GM19193 (cell line): ENCODE data around the gene NF1.

Source experiments
- POLR2A ChIP-seq: IDR thresholded peaks from 4 replicates; pipeline ENCODE4 v1.6.1; 2011; ENCODE audit not compliant: insufficient read depth, insufficient read length; ENCODE audit errors: extremely low read depth

NF1 gene

GRCh38 chr17:31202968-31203367, 108.2 kb downstream of the NF1 start:
- TF ChIP-seq POLR2A, result no peak

- TF ChIP-seq POLR2A, result no peak
These were observed 116.7 kb downstream of the NF1 start for GRCh38 chr17:31211352-31212012.

- TF ChIP-seq POLR2A, result no peak
These were observed 121.4 kb downstream of the NF1 start for GRCh38 chr17:31216031-31216751.

- TF ChIP-seq POLR2A, result no peak
These were observed 129.6 kb downstream of the NF1 start for GRCh38 chr17:31224366-31224765.

- TF ChIP-seq POLR2A, result no peak
These were observed 131.1 kb downstream of the NF1 start for GRCh38 chr17:31225831-31226230.

GRCh38 chr17:31226373-31226772, 131.6 kb downstream of the NF1 start:
- TF ChIP-seq POLR2A, result no peak

GRCh38 chr17:31226950-31227349, 132.2 kb downstream of the NF1 start:
- no peak for TF ChIP-seq POLR2A

GRCh38 chr17:31231852-31232251, 137.1 kb downstream of the NF1 start:
- no peak for TF ChIP-seq POLR2A

- no peak for TF ChIP-seq POLR2A
These were observed 140.3 kb downstream of the NF1 start for GRCh38 chr17:31235110-31235509.

GRCh38 chr17:31236137-31236536, 141.4 kb downstream of the NF1 start:
- TF ChIP-seq POLR2A, result no peak

- no peak for TF ChIP-seq POLR2A
These were observed 141.9 kb downstream of the NF1 start for GRCh38 chr17:31236712-31237111.

- no peak for TF ChIP-seq POLR2A
These were observed 146.3 kb downstream of the NF1 start for GRCh38 chr17:31241116-31241515.

- TF ChIP-seq POLR2A, result no peak
These were observed 154.4 kb downstream of the NF1 start for GRCh38 chr17:31248986-31249834.

- no peak for TF ChIP-seq POLR2A
These were observed 155.0 kb downstream of the NF1 start for GRCh38 chr17:31249835-31250141.

- TF ChIP-seq POLR2A, result no peak
These were observed 155.5 kb downstream of the NF1 start for GRCh38 chr17:31250229-31250628.
